SK-N-MC (cell line): ENCODE data around the gene ZBTB17.

Experiments used
- EZH2 ChIP-seq: fragments of 200-600 bp; sonication (generic); IDR thresholded peaks from one replicate; pipeline ENCODE4 v1.6.1; 2017; ENCODE audit warnings: antibody characterized with exemption
- FOXP2 ChIP-seq: optimal IDR thresholded peaks from 2 replicates; pipeline ENCODE3; 2011; ENCODE audit warnings: mild to moderate bottlenecking, moderate library complexity; ENCODE audit not compliant: insufficient read depth; ENCODE audit errors: extremely low read length, control extremely low read depth
- POLR2AphosphoS5 ChIP-seq: IDR thresholded peaks from 2 replicates; pipeline ENCODE4 v1.6.1; 2012; ENCODE audit warnings: mild to moderate bottlenecking, low read depth, low read length, borderline replicate concordance

GRCh38 chr1:15959827-15960446 is 16.0 kb downstream of the ZBTB17 start:
- TF ChIP-seq EZH2 (no peak), POLR2AphosphoS5 (no peak), FOXP2 (no peak)
